NCI-H1436 treated with DMSO at 0.1 percent for 48 hours (cell line): Measurements from ENCODE around the gene SHROOM3.

Experiments
- DNase-seq: peaks from one replicate; lab custom pipeline; 2025; lab: John Stamatoyannopoulos, UW

SHROOM3 gene

GRCh38 chr4:76624931-76625715 lies 190.1 kb downstream of the SHROOM3 start:
- no peak for DNase-seq

DNA sequence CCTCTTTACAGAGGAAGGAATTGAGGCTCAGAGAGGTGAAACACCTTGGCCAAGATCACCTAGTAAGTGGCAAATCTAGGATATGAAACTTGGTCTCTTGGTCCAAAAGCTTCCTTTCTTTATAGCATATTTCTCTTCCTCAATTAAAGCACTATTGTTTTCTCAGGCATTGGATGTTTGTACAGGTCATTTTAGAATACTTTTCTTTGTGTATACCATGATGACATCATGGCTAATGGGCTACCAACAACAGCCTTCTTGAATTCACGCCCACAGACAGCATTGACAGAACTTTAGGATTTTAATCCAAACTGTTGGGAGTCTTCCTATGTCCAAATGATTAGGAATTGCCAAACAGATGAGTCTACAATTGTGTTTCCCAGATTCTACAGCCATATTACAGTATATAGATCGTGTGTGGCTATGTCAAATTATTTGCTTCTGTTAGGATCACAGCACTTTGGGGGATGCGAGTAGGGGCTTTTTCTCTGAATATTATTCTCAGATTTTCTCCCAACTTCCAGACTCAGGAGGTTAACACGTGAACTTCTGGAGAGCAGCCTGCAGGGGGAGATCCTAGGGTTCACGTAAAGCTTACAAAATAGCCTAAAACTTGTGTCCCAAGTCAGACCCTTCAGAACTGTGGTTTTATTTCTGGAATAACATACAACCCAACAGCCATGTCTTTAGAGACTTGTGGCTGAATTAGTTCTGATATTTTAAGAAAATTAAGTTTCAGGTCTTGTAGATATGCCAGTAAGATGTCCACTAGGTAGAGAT lies 191.8 kb downstream of the SHROOM3 start:
- DNase-seq = no peak

DNA sequence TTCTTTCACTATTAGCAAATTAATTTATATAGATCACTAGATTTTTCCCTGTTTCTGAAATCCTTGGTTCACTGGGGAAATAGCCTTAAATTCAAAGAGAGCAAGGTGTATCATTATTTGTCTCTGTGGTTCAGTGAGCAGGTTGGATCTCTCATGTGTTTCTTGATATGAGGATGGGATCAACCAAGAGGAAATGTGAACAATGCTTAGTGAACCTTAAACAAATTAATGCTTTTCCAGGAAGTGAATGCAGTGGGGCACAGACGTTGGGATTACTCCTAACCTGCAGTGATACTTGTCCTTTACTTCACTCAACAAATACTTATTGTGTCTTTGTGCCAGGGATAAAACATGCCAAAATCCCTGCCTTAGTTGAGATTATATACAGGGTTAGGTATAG lies 193.2 kb downstream of the SHROOM3 start:
- no peak for DNase-seq

DNA sequence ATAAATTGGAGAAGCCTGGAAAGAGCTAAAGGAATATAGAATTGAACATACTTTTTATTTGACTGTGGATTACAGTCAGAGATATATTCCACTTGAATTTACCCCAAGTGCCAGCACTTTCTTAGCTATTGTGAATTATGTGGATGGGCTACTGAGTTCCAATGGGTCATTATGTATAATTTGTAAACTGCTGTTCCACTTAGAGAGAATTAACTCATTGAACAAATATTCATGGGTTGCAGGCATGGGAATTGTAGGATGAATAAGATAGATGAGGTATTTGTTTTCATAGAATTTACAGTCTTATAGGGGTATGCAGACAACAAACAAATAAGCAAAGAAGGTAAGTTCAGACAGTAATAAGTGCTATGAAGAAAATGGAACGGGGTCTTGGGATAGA lies 195.7 kb downstream of the SHROOM3 start:
- no peak for DNase-seq

GRCh38 chr4:76634220-76634619 lies 199.2 kb downstream of the SHROOM3 start:
- DNase-seq = no peak

DNA sequence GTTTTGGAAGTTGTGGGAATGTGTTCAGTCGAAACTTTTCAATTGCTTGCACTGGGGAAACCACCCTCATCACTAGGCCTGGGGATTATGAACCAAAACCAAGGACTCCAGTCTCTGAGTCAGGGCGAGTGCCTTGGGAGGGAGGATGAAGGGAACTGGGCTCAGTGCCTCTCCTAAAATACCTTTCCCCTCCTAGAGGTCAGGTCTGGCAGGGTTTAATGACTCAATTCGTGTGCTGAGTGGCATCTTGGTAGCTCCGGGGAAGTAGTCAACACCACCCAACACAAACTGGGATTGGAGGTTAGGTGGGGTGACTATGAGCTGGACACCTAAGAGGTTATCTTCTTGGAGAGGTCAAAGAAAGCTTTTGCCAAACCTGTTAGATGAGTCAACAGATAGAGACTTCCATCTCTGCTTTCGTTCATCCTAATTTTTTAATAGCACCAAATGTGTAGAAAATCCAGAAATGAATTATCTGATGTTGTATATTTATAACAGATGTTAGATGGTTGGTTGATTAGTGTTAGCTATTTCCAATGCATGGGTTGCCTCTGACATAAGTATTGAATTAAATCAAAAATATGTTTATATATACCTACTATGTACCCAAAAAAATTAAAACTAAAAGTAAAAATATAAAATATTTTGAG lies 202.8 kb downstream of the SHROOM3 start:
- DNase-seq = no peak

DNA sequence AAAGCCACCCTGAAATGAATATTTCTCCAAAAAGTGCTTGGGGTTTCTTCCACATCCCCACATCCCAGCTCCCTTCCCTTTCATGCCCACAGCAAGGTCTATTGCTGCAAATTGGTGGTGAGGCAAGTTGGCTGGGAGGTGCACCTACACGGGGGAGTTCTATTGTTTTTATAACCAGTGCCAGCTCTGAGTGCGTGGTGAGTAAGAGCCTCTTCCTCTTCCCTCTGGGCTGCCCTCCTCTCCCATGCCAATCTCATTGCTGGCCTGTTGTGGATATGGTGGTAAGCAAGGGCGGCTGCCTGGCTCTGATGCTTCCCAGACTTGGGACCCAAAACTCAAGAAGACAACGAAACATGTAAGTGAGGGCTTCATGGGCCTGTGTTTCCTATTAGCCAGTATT lies 204.3 kb downstream of the SHROOM3 start:
- DNase-seq = no peak

DNA sequence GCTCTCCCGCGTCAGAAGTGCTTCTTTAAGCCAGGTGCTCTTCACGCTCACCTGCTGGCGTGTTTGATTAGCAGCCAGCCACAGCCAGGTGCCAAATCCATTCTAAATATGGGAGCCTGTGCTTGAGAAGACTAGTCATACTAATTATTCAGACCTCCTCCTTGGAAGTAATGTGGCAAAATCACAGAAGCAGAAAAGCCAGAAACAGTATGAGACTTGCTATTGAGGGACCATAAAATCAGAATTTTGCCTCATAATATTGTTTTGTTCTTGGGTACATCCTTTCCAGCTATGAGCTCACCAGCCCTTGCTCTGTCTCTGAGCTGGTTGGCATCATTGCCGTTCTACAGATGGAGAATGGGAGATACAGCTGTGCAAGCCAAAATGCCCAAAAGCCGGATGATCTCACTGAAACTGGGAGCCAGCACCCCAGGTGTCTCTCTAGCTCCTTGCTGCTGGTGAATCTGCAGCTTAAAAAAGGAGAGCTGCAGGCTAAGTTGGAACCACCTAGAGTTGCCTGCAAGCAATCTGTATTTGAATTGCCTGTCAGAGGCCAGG lies 205.4 kb downstream of the SHROOM3 start:
- peak; percentile 80 for DNase-seq

- no peak for DNase-seq
These were observed 206.3 kb downstream of the SHROOM3 start for GRCh38 chr4:76641351-76641750.

DNA sequence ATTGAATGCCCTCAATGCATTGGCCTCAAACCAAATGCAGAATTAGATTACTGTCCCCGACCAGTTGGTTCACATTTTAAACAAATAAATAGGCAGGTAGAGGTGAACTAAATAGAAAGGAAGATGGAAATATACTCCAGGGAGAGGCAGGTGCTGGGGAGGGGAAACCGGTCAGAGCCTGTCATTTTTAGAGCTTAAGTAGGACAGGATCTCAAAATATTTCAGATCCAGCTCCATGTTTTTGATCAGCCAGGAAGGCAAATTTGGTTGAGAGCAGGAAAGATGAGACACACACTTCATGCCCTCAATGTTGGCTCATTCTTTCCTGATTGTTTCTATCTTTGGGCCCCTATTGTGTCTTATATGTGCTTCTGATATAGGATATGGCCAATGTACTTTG lies 206.7 kb downstream of the SHROOM3 start:
- DNase-seq = no peak

DNA sequence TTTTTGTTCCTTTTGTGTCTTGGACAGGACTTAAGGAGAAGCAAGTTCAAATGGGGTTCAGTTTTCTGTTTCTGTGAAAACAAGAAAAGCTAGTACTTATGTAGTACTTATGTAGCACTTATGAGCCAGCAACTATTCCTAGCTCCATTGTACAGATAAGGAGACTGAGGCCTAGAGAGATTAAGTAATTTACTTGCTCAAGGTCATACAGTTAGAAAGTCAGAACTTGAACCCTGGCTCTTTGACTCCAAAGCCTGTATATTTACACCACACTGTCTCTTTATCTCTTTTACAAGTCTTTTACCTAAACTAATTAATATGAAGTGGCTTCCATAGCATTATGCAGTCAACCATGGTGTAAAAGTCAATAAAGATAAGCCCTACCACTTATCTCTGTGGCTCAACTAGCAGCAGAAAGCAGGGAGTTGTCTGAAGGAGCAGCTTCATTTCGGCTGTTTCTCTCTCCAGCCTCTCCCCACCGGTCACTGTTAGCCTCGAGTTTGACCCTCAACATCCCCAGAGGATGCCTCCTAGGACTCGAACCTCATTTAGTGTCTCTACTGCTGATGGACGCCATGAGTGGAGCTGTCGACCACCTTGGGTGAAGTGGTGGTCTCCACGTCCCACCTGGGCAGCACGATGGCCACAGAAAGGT lies 209.9 kb downstream of the SHROOM3 start:
- no peak for DNase-seq

GRCh38 chr4:76649086-76649485 lies 214.1 kb downstream of the SHROOM3 start:
- DNase-seq = no peak

DNA sequence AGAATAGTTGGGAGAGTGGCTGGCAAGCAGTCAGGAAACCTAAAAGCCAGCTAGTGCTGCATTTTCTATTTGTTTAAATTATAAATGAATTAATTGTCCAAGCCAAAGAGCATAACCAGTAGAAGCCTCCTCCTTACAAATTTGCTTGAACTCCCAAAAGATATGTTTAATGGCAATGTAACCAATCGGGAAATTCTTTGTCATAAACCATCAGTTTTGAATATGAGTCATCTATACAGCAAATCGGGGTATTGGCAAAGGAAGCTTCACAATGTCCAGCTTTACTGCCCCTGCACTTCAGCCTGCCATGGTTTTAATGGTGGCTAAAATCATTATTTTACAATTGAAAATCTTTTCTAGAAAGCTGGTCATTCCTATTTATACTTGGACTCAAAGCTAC lies 216.6 kb downstream of the SHROOM3 start:
- DNase-seq = no peak

- DNase-seq = no peak
These were observed 217.4 kb downstream of the SHROOM3 start for GRCh38 chr4:76652389-76652788.

DNA sequence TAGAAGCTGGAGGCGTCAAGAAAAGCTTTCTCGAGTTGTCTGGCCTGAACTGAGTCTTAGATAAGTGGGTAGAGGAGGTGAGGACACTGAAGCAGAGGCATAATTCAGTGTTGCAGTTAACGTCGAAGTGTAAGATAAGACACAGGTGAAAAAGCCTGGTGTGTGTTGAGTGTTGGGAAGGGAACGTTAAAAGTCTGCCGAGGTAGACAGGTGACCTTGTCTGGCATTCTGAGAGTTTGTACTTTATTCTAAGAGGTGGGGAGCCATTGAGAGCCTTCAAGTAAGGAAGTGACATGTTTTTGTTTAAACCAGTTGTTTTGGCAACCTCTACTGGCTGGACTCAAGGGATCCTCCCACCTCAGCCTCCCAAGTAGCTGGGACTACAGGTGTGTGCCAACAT lies 219.1 kb downstream of the SHROOM3 start:
- DNase-seq = no peak

DNA sequence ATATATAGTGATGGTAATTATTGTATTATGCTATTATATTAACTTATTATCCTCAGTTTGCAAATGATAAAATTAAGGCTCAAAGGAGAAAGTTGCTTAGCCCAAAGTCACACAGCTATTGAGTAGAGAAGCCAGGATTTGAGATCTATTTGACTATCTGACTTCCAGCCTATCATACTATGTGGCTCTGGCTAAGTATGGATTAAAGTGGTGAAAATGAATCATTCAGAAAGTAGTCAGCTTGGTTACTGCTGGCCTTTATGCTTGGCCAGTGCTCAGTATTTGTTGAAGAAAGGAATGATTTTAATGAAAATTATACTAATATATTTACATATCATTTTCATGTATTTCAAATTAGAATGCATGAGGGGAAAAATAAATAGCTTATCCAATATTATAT lies 219.8 kb downstream of the SHROOM3 start:
- DNase-seq = no peak

DNA sequence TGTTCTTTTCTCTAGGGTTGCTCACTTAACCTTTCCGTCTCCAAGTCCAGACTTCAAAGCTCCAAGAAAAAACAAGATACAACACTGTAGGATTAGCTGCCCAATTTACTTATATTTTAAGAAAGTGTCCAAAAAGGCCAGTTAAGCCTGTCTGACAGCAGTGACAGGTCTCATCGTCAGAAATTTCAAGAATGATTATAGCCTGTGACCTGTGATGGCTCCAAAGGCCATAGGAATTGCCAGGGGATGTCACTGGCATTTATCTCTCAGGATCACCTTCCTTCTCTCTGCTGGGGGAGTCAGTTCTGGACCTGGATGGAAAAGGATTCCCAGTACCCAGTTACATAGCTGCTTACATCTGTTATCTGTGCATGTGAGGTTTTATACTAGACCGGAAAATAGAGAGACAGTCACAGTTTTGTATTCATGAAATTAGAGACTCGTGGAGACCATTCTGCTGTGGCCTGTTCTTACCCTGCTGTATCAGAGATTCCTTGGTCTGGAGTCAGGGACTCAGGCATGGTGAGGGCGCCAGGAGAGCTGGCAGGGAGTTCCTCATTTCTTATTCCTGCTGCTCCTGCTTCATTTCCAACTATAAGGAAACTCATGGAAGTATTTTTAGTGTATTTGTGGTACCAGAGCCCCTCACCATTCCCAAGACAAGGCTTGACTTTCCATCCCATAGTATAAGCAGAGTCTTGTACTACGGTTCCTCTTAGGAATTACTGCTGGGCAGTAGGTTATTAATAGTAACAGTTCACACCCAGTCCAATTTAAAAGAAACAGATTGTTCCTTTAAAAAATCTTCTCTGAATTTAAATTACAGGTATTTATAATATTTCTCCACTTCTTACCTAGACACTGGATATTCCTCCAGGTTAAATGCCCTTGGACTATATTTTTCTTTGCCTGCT lies 220.8 kb downstream of the SHROOM3 start:
- DNase-seq = no peak

GRCh38 chr4:76657443-76657842 lies 222.4 kb downstream of the SHROOM3 start:
- no peak for DNase-seq

DNA sequence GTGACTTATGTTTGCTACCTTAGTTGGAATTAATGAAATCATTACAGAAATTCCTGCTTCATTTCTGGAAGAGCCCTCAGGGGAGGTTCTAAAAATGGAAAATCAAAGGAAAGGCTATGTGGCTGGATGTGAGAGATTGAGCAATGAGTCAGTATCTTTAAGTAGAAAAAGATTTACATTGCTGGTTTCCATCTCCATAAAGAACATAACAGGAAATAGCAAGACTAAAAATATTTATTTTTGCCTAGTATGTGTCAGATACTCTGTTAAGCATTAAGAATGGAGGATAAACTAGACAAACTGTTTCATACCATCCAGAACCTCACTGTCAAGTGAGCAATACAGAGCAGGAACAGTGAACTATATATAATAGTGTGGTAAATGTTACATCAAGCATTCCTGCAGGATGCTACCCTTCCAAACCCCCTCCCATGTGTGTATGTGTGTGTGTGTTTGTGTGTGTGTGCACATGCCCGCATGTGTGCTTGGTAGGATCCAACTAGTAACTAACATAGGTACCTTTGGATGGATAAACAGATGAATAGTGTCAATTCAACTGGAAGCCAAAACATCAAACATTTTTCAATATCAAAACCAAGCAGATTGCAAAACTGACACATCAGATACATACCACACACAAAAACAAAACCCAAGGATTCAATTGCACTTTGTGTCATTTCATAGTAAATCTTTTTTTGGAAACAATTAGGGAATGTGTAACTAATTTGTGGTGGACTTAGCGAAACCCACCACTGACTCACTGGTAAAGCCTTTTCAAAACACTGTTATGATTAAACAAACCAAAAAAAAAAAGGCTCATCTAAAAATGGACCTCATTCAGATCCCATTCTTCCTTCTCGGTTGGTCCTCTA lies 223.4 kb downstream of the SHROOM3 start:
- no peak for DNase-seq

DNA sequence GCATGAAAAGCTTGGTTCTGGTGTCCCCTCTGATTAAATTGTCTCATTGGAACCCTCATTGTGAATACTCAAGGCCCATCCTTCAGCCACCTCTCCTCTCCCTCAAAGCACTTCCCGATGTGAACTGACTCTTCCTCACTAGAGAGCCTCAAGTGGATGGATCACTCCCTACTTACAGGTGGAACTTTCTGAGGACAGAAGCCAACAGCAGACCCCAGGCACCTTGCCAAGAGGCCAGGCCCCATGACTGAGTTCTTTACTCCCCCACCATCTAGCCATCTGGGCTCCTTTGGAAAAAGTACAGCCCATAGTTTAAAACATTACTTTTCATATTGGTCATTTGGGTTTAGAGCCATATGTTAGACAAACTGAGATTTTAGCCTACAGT lies 224.1 kb downstream of the SHROOM3 start:
- no peak for DNase-seq
